RWPE2 (cell line): ENCODE data around the gene NOP14.
"Not testable (repeated sequence)": the region's sequence is repeated elsewhere in the genome, so short reads cannot be mapped to it uniquely, and the experiment has no call there.

Source experiments
- ATAC-seq: fragments of 200-7000 bp; cut with Tn5 transposase; 3 replicates; pipeline ENCODE4 v1.9.1; 2021; ENCODE audit warnings: low read depth
- DNase-seq: peaks from one replicate; pipeline ENCODE4 v3.0.0-alpha.2; 2020; ENCODE audit warnings: low spot score
- H3K27ac ChIP-seq: fragments of 450-650 bp; 2 replicates; pipeline ENCODE4 v1.5.1; 2017; ENCODE audit warnings: mild to moderate bottlenecking; ENCODE audit not compliant: poor library complexity, severe bottlenecking
- H3K27me3 ChIP-seq: fragments of 250-450 bp; sonication (Bioruptor Pico); 2 replicates; pipeline ENCODE4 v1.5.1; 2021; ENCODE audit warnings: mild to moderate bottlenecking, moderate library complexity; ENCODE audit not compliant: insufficient read depth, poor library complexity, severe bottlenecking
- H3K36me3 ChIP-seq: fragments of 250-450 bp; sonication (Bioruptor Pico); 2 replicates; pipeline ENCODE4 v1.5.1; 2020; ENCODE audit warnings: low read depth, mild to moderate bottlenecking, moderate library complexity
- H3K4me1 ChIP-seq: fragments of 250-450 bp; sonication (Bioruptor Pico); 2 replicates; pipeline ENCODE4 v1.5.1; 2021; ENCODE audit warnings: mild to moderate bottlenecking, moderate library complexity; ENCODE audit not compliant: insufficient read depth, poor library complexity, severe bottlenecking
- H3K4me3 ChIP-seq: fragments of 250-450 bp; sonication (Bioruptor Pico); 2 replicates; pipeline ENCODE4 v1.5.1; 2021; ENCODE audit warnings: mild to moderate bottlenecking, moderate library complexity; ENCODE audit not compliant: severe bottlenecking
- H3K9me3 ChIP-seq: fragments of 250-450 bp; sonication (Bioruptor Pico); 2 replicates; pipeline ENCODE4 v1.5.1; 2021; ENCODE audit warnings: mild to moderate bottlenecking, moderate library complexity; ENCODE audit not compliant: severe bottlenecking
- TF ChIP-seq, protein P1 (sequence below): fragments of 450-650 bp; IDR thresholded peaks from one replicate; pipeline ENCODE4 v1.5.1; 2017; ENCODE audit warnings: mild to moderate bottlenecking, moderate library complexity; ENCODE audit not compliant: poor library complexity, severe bottlenecking

The NOP14 gene

DNA sequence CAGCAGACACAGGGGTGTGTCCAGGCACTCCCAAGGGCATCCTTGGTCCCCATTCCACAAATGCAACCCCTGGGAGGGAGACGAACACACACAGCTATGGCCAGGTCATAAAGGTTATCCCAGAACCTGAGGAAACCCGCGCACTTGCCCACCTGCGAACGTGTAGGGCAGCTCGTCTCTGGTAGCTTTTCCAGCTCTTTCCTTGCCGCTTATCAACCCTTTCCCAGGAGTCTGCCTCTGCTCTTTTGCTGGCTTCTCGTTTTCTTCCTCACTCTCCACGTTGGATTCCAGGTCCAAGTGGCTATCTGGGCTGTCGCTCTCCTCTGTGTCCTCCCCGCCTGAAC, 13.5 kb downstream of the NOP14 start:
- ATAC-seq: no peak

DNA sequence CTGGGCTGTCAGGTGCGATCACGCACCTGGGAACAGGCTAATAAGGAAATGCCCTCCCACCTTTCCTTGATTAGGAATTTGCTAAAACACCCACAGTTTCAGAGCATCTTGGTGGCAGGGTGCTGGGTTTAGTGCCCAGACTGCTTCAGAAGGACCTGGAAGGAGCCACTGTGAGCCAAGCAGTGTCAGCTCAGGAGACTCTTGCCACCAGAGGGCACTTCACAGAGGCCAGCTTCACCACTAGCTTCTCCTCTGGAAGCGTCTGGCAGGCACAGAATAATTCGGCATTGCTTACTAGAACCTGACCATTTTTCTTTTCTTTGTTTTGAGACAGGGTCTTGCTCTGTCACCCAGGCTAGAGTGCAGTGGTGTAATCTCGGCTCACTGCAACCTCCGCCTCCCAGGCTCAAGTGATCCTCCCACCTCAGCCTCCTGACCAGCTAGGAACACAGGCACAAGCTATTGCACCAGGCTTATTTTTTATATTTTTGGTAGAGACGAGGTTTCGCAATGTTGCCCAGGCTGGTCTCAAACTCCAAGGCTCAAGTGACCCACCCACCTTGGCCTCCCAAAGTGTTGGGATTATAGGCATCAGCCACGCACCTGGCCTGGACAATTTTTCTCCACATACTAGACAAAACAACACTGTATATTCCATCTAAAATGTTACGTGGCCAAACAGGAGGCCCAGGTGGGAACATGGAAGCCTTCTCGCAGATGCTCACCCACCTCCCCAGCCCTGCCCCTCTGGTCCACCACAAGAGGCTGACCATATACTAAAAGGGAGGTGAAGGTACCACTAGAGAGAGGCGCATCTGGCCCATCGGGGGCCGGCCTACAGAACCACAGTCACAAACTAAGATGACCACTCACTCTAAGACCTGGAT, 14.1 kb downstream of the NOP14 start:
- TF ChIP-seq, protein P1, sequence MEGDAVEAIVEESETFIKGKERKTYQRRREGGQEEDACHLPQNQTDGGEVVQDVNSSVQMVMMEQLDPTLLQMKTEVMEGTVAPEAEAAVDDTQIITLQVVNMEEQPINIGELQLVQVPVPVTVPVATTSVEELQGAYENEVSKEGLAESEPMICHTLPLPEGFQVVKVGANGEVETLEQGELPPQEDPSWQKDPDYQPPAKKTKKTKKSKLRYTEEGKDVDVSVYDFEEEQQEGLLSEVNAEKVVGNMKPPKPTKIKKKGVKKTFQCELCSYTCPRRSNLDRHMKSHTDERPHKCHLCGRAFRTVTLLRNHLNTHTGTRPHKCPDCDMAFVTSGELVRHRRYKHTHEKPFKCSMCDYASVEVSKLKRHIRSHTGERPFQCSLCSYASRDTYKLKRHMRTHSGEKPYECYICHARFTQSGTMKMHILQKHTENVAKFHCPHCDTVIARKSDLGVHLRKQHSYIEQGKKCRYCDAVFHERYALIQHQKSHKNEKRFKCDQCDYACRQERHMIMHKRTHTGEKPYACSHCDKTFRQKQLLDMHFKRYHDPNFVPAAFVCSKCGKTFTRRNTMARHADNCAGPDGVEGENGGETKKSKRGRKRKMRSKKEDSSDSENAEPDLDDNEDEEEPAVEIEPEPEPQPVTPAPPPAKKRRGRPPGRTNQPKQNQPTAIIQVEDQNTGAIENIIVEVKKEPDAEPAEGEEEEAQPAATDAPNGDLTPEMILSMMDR: peak; percentile 45

More for the DNA sequence above, 13.5 kb downstream of the NOP14 start:
- H3K9me3 ChIP-seq: no peaks in the 10 kb centered on the region
- DNase-seq: no peak
- H3K27me3 ChIP-seq: no peaks in the 10 kb centered on the region
- H3K36me3 ChIP-seq: peaks cover 92% of the 10 kb centered on the region
- no peak overlapping the region for H3K27ac ChIP-seq
- H3K4me1 ChIP-seq: no peaks in the 10 kb centered on the region
- H3K4me3 ChIP-seq: no peak overlapping the region
- TF ChIP-seq, protein P1: no peak

DNA sequence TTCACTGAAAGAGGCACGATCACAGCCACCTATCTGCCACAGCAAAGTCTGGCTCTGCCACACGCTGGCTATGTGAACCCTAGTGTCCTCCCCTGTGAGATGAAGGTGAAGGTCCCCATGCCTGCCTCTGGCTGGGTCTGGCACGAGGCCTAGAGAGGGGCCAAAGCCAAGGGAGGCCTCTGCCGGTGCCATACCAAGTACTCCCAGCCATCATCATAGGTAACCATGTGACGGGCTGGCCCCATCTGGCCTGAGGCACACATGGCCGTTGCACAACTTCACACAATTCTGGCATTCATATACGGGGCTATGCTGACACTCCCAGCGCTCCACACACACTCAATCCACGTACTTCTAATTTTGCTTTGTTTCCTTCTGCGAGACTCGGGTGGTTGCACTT, 15.3 kb downstream of the NOP14 start:
- H3K4me1 ChIP-seq: no peaks in the 10 kb centered on the region
- peaks cover 94% of the 10 kb centered on the region for H3K36me3 ChIP-seq
- H3K9me3 ChIP-seq: no peaks in the 10 kb centered on the region
- no peak for DNase-seq
- no peak for ATAC-seq
- H3K27me3 ChIP-seq: no peaks in the 10 kb centered on the region
- no peak overlapping the region for H3K27ac ChIP-seq
- H3K4me3 ChIP-seq: no peak overlapping the region
- TF ChIP-seq, protein P1: no peak

More for the DNA sequence above, 14.1 kb downstream of the NOP14 start:
- Histone ChIP-seq H3K27ac (no peak overlapping the region), H3K4me1 (no peaks in the 10 kb centered on the region), H3K27me3 (no peaks in the 10 kb centered on the region), H3K9me3 (no peaks in the 10 kb centered on the region), H3K4me3 (no peak overlapping the region), H3K36me3 (peaks cover 94% of the 10 kb centered on the region)
- DNase-seq (no peak), ATAC-seq (peak; percentile 70)

DNA sequence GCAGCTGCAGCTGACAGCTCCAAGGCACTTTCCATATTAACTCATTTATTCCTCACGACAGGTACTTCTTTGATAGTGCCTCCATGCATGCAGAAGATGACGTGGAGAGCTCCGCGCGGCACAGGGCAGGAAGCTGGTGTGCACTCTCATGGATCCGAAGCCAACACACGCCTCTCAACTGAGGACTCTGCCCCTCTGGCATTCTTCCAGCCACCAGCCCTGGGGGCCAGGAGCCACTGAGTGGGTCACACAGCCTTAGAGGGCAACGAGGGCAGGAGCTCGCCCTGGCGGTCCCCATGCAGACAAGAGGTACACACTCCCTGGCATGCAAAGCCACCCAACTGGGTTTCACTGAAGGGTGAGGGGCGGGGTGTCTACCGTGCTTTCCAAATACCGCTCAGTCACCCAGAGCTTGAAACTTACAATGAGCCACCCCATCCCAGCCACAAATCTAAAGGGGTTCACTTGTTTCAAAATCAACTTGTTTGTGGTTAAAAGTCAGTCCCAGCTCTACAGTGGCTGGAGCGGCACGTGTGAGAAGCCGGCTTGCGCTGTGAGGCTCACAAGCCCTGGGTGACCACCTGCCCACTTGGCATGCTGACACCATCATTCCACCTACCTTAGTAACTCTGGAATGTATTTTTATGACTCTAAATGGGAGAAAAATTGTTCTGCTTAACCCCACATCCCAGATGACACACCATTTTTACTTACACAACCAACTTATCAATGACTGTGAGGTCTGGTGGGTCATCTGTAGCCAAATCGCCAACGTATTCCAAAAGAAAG, 16.2 kb downstream of the NOP14 start:
- H3K4me3 ChIP-seq: no peak overlapping the region
- TF ChIP-seq, protein P1: no peak
- no peaks in the 10 kb centered on the region for H3K9me3 ChIP-seq
- H3K27ac ChIP-seq: no peak overlapping the region
- ATAC-seq (no peak), DNase-seq (no peak)
- H3K36me3 ChIP-seq: peaks cover 94% of the 10 kb centered on the region
- no peaks in the 10 kb centered on the region for H3K27me3 ChIP-seq
- H3K4me1 ChIP-seq: no peaks in the 10 kb centered on the region

- H3K27me3 ChIP-seq, H3K9me3 ChIP-seq, H3K4me3 ChIP-seq, H3K27ac ChIP-seq, H3K4me1 ChIP-seq, DNase-seq, ATAC-seq: not testable (repeated sequence)
- H3K36me3 ChIP-seq: peaks cover 95% of the 10 kb centered on the region
Measured at GRCh38 chr4:2945619-2946604, 17.3 kb downstream of the NOP14 start.
